HL-60 (cell line): Measurements from ENCODE around the gene HOXC12.

ENCODE experiments used
- CTCF ChIP-seq: IDR thresholded peaks from one replicate; pipeline ENCODE4 v1.5.1; 2011; ENCODE audit warnings: low read length, control low read depth, inconsistent platforms; ENCODE audit not compliant: insufficient read depth
- POLR2AphosphoS5 ChIP-seq: IDR thresholded peaks from 2 replicates; pipeline ENCODE4 v1.6.1; 2012; ENCODE audit warnings: low read depth

- TF ChIP-seq CTCF (no peak), POLR2AphosphoS5 (no peak)
Measured at GRCh38 chr12:53949631-53950436, 4.9 kb upstream of the HOXC12 start.
